HG02763 (cell line): ENCODE data around the gene EPHA6.
A peak's percentile ranks its signal among the peaks of the same experiment; 100 is the strongest.

Experiments used
- ATAC-seq: cut with Tn5 transposase; IDR thresholded peaks from one replicate; pipeline ENCODE4 v1.9.1; 2021; ENCODE audit warnings: mild to moderate bottlenecking, moderate library complexity; ENCODE audit not compliant: unreplicated experiment

The EPHA6 gene

DNA sequence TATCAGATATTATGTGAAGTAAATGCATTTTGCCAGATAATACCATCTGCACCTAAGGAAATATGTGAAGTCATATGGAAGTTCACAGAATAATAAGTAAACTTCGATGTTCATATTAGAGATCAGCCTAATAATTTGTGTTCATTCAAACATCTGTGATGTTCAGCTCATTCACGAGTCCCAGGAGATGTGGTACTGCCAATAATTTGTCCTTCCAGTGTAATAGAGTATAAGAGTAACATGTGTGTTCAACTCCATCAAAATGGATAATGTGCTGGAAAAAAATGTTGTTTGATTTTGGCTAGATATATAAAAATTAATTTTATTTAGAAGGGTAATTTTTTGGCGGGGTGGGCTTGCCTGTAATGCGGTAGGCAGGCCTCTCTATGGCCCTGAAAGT, 874.7 kb downstream of the EPHA6 start:
- ATAC-seq = no peak

GRCh38 chr3:97689962-97690361, 875.6 kb downstream of the EPHA6 start:
- ATAC-seq = no peak

- ATAC-seq = no peak
These were observed 877.0 kb downstream of the EPHA6 start for GRCh38 chr3:97691354-97691753.

DNA sequence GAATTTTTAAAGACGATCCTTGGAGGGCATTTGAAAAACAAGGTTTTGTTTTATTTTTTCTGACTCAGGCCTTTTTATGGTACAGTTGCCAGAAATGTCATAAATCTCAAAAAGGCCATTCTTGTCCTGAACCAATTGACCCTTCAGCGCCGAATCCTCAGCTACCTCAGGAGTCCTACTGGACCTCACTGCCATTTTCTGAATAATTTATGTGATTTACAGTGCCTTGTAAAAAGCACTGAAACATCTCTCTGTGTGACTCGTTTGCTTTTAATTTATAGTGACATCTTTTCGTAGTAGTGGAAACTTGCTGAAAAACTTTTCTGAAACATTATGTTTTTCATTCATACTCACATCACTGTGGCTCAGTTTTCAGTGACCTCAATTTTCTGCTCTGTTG, 878.0 kb downstream of the EPHA6 start:
- ATAC-seq = no peak

- ATAC-seq = no peak
These were observed 878.4 kb downstream of the EPHA6 start for GRCh38 chr3:97692831-97693230.

DNA sequence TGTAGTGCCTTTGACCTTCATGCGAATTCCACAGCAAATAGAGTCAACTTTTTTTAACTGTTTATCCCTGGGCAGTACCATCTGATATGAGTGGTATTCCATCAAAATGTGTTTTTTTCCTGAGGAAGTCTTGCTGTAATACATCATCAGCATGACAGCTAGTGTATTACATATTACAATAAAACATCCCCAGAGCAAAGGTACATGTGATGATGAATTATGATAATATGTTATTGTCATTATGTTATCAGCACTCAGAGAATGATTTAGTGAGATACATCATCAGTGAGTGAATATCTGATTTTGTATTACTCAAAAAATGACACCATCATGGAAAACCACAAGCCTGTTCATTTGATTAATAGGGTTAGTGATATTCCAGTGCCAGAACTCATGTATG, 880.5 kb downstream of the EPHA6 start:
- no peak for ATAC-seq

DNA sequence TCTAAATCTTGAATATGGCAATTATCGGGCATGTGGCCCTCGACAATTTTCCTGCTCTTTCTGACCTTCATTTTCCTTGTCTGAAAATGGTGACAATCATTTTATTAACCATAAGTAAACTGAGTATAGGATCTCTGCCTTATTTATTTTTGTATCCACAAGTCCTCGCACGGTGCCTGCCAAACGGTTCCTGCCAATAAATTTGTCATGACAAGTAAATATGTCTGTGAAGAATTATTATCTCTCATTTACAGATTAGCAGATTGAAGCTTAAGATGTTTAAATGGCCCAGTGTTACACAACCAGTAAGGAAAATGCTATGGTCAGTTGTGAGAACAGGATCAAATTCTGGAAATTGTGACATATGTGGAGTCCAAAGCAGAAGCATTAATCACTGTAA, 884.3 kb downstream of the EPHA6 start:
- no peak for ATAC-seq

GRCh38 chr3:97699889-97700288, 885.5 kb downstream of the EPHA6 start:
- no peak for ATAC-seq

DNA sequence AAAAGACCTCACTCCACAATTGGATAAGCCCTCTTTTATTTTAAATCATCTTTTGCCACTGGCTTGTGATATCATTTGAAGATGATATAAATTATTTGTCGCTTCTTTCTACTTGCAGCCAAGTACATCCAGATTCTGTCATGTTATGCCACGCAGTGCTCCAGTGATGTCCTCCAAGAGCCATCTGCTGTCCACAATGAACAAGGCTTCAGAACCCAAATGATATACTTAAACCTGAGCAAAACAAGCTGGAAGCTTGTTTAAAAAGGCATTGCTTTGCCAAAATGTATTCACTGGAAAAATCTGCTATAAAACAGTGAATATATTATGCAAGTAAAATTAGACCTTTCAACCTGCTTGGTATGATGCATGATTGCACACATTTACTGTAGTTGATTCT, 891.4 kb downstream of the EPHA6 start:
- ATAC-seq = no peak

- no peak for ATAC-seq
These were observed 891.8 kb downstream of the EPHA6 start for GRCh38 chr3:97706226-97706625.

GRCh38 chr3:97711654-97712053, 897.3 kb downstream of the EPHA6 start:
- no peak for ATAC-seq

- ATAC-seq = no peak
These were observed 898.5 kb downstream of the EPHA6 start for GRCh38 chr3:97712919-97713318.

DNA sequence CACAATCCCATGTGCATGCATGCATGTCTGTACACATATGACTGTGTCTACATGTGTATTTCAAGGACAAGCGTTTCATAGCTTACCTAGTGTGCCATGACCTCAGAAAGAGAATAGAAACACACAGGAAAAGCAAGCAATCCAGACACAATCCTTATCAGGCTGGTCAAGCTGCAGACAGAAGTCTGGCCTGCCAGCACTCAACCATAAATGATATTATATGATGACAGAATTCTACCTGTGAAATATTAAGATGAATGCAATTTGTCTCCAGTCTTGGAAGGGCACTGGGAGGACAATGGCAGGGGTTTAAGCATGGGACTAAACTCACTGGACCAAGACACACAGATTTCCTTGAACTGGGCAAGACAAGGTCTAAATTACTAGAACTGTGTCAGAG, 899.2 kb downstream of the EPHA6 start:
- ATAC-seq = no peak

DNA sequence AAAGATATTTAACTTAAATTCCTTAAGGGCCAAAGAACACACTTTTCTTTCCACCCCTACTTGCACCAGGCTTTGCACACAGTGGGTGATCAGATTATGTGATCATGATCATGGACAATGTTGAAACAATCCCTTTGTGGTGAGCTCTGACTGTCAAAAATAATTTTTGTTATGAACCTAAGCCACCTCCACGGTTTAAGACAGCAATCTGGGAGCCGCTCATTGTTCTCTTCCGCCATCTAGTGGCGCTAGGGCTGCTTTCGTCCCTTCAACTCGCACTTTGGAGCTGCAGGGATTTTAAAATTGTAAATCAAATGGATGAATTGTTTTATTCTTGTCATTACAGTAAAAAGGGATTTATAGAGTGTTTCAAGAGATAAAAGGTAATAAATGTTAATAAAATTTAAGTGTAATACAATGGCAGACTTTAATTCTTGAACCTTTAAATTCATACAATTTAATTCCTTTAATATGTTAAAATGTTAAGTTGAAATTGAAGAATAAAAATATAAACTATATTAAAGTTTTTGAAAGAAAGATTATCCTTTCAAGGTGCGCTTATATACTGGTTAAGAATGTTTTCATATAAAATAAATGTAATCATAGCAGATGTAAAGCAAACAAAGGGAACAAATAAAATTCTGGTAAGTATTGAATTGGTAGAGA, 904.9 kb downstream of the EPHA6 start:
- peak; percentile 80 for ATAC-seq

- no peak for ATAC-seq
These were observed 906.0 kb downstream of the EPHA6 start for GRCh38 chr3:97720417-97720816.

- no peak for ATAC-seq
These were observed 907.1 kb downstream of the EPHA6 start for GRCh38 chr3:97721446-97721845.

- no peak for ATAC-seq
These were observed 922.5 kb downstream of the EPHA6 start for GRCh38 chr3:97736928-97737327.

GRCh38 chr3:97738761-97739160, 924.4 kb downstream of the EPHA6 start:
- ATAC-seq = no peak

GRCh38 chr3:97742036-97742435, 927.6 kb downstream of the EPHA6 start:
- ATAC-seq = no peak

- no peak for ATAC-seq
These were observed 929.9 kb downstream of the EPHA6 start for GRCh38 chr3:97744289-97744688.

DNA sequence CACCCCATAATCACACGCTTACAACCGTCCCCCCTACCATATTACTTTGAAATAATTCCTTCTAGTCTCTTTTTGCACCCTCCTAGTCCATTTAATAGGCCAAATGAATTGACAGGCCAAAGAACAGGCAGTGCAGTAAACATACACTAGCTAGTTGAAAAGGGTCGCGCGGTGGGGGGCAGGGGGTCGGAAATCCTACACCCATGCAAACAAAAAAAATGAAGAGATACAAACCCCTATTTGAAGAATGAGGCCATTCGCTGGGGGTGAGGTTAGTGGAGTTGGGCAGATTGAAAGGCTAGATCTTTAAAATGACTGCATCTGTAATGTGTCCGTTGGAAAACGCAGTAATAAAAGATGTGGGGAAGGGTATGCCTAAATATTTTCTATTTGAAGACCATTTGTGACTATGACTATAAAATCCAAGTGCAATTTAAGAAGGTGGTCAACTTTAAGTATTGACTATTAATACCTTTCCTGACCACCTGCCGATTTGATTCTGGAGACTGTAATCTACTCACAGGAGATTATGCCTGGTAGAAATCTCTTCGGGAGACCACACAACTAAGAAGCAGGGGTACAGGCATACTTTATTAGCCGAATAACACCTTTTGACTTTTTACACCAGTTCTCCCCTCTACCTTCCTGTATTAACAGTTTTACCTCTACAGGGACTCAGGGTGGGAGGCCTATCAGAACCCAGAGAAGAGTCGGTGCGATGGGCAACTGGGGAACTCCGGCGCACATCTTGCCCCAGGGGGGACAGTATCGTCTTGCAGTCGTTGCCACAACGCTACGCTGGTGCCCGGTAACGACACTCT, 949.4 kb downstream of the EPHA6 start:
- peak; percentile 36 for ATAC-seq

DNA sequence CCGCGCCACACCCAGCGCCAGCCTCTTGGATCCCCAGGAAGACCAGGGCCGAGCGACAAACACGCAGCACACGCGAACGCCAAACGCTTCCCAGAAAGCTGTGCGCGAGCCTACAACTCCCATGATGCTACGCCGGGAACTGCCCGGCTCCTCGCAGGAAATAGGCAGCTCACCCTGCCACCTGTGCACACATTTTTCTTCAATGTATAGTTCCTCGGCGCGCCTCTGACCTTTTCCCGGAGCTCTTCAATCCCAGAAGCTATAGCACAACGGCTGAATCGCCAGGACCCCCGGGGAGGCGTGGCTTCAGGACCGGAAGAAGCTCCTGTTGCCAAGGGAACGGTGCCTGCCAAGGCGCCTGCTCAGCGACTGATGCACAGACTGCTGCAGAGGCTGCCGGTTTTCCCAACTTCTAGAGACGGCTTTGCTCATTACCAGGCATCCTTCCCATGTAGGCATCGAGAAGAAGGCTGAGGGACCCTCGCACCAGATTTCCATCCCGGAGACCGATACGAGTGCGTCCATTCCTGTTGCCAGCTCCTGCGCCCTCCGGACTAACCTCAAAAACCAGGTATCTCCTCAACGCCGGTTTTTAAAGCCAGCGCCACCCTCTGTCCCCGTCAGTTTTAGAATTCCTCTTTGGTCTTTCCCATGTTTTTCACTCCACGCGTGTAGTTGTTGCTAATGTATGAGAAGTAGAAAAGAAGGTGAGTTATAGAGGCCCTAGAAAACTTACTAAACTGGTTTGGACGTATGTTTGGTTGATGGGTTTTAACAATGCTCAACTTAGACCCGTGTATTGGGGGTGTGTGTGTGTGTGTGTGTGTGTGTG, 950.2 kb downstream of the EPHA6 start, which contains the start of gene ARL6:
Gene ARL6, plus strand, starts transcription at position 352 of the 832 bp plus-strand sequence. CDS start 3,350 bp downstream, outside the sequence.
- ATAC-seq = peak; percentile 97
